HG02623 (cell line): ENCODE measurements around the gene CYP26B1.
"Not testable (repeated sequence)": the region's sequence is repeated elsewhere in the genome, so short reads cannot be mapped to it uniquely, and the experiment has no call there.

Source experiments
- ATAC-seq: cut with Tn5 transposase; IDR thresholded peaks from one replicate; pipeline ENCODE4 v1.9.1; 2021; ENCODE audit warnings: moderate library complexity; ENCODE audit not compliant: unreplicated experiment

The CYP26B1 gene

GRCh38 chr2:72112401-72112800, 35.3 kb downstream of the CYP26B1 start:
- no peak for ATAC-seq

GRCh38 chr2:72111061-72111460, 36.6 kb downstream of the CYP26B1 start:
- no peak for ATAC-seq

- no peak for ATAC-seq
Observed at GRCh38 chr2:72109904-72110303, 37.8 kb downstream of the CYP26B1 start.

- no peak for ATAC-seq
Observed at GRCh38 chr2:72109291-72109690, 38.4 kb downstream of the CYP26B1 start.

GRCh38 chr2:72108121-72108520, 39.5 kb downstream of the CYP26B1 start:
- no peak for ATAC-seq

GRCh38 chr2:72106978-72107377, 40.7 kb downstream of the CYP26B1 start:
- no peak for ATAC-seq

- no peak for ATAC-seq
Observed at GRCh38 chr2:72104821-72105588, 42.7 kb downstream of the CYP26B1 start.

GRCh38 chr2:72103690-72104089, 44.0 kb downstream of the CYP26B1 start:
- ATAC-seq: no peak

GRCh38 chr2:72103161-72103560, 44.5 kb downstream of the CYP26B1 start:
- no peak for ATAC-seq

GRCh38 chr2:72098935-72099334, 48.7 kb downstream of the CYP26B1 start:
- ATAC-seq: no peak

- no peak for ATAC-seq
Observed at GRCh38 chr2:72097276-72097675, 50.4 kb downstream of the CYP26B1 start.

- ATAC-seq: no peak
Observed at GRCh38 chr2:72096181-72096580, 51.5 kb downstream of the CYP26B1 start.

- no peak for ATAC-seq
Observed at GRCh38 chr2:72095364-72095763, 52.3 kb downstream of the CYP26B1 start.

GRCh38 chr2:72094701-72095100, 53.0 kb downstream of the CYP26B1 start:
- no peak for ATAC-seq

GRCh38 chr2:72092111-72092510, 55.6 kb downstream of the CYP26B1 start:
- no peak for ATAC-seq

- no peak for ATAC-seq
Observed at GRCh38 chr2:72090781-72091482, 56.7 kb downstream of the CYP26B1 start.

GRCh38 chr2:72090271-72090720, 57.4 kb downstream of the CYP26B1 start:
- ATAC-seq: no peak

GRCh38 chr2:72089537-72089936, 58.1 kb downstream of the CYP26B1 start:
- no peak for ATAC-seq

- ATAC-seq: no peak
Observed at GRCh38 chr2:72089028-72089427, 58.6 kb downstream of the CYP26B1 start.

- ATAC-seq: not testable (repeated sequence)
Observed at GRCh38 chr2:72086871-72087633, 60.6 kb downstream of the CYP26B1 start.

GRCh38 chr2:72085513-72085912, 62.1 kb downstream of the CYP26B1 start:
- no peak for ATAC-seq

GRCh38 chr2:72085036-72085435, 62.6 kb downstream of the CYP26B1 start:
- ATAC-seq: no peak
